Measurements from ENCODE around the gene GMPR.

The GMPR gene

DNA sequence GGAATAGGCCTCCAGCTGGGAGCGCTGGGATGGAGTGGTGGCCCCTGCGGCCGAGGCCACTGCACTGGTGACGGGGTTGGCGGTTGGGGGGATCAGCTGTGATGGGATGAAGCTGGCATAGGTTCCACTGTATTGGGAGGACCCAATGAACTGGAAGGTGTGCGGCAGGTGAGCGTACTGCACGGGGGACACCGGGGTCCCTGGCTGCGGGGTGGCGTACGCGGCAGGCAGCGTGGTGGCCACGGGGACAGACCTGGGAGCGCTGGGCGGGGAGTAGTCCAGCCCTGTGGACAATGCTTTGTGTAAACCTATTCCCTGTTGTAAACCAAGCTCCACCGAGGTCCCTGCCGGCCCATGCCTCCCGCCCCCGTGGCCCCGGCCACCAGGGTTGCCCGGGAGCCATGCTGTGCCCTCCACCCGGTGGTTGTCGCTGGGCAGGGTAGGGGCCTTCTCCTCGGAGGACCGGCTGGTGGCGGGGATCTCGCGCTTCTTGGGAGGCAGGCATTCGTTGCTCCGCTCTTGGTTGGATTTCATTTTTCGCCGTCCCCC lies 89.5 kb downstream of the GMPR start:
- DNase-seq (ENCODE audit: low spot score), result no peak

DNA sequence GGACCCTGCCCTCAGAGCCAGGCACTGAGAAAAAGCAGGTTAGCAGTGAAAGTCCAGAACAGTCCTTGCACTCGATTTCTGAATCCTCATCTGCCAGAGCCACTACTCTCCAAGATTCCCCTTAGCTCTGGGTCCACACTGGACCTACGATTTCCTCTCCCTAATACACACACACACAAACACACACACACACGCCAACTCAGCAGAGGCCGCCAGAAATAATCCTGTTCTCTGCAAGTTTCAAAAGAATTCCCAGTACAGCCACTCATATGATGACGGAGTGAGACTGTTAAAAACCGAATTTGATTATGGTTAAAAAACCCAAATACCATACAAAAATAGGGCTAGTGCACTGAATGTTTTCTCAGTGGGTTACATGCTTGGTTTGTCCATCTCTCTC lies 90.8 kb downstream of the GMPR start:
- DNase-seq (ENCODE audit: low spot score), result no peak

DNA sequence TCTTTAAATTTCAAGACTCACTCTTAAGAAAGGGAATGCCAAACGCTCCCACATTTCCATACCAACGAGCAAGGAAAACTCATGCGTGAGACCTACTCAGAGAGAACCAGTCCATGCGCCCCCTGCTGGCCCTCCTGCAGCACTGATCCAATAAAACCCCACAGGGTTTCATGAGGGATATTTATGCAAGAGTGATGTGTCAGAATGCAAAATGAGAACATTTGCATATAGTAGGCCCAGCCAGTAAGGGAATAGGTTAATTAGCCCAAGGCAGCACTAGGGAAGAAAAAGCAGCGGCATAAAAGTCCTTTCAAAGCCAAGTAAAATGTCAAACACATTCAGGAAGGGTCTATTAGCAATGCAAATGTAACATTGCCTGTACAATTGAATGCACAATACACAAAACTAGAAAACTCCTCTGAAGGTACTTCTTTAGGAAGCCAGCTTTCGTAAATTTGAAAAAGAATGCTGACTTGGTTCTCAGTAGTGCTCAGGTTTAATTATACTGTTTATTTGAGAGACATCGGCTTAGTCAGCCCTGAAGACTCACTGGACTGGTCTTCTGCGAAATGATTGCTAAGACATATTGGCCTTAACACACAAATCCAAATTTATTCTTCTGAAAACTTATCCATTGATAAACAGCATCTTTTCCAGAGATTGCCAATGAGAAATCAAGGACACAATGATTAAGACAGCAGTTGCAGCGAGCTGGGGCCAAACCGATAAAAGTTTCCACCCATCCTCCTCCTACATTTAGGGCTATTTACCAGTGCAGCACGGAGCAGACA lies 93.2 kb downstream of the GMPR start:
- DNase-seq (ENCODE audit: low spot score), result peak; percentile 88

DNA sequence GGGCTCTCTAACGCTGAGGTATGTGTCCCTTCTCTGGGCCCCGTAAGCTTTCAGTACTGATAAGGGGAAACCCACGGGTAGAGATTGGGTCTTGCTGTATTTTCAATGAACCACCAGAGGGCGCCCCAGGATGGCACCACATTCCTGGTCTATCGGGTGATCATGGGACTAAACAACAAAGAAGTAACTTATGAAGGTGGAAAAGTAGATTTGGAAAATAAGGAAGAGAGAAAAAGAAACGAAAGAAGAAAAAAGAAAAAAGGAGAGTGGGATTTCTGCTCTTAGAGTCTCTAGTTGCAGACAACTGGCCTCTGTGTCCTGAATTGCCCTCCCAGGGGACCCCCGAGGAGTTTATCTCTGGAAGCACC lies 93.8 kb downstream of the GMPR start:
- DNase-seq (ENCODE audit: low spot score), result peak; percentile 86

DNA sequence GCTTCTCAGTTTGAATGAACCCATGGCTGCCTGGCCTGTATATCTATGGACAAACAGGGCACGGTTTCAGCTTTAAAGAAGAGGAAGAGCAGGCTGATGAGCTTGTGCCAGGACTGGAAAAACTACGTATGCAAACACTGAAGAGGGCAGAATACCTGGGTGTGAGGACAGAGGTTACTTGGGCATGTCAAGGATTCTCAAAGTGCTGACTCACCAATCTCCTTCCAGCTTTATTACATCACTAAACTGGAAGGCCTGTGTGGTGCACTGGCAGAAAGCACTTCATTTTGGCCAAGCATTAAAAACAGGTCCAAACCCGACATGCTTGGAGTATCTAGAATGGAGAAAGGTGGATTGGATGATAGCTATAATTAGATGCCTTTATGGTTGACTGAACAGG lies 95.2 kb downstream of the GMPR start:
- no peak for DNase-seq (ENCODE audit: low spot score)

DNA sequence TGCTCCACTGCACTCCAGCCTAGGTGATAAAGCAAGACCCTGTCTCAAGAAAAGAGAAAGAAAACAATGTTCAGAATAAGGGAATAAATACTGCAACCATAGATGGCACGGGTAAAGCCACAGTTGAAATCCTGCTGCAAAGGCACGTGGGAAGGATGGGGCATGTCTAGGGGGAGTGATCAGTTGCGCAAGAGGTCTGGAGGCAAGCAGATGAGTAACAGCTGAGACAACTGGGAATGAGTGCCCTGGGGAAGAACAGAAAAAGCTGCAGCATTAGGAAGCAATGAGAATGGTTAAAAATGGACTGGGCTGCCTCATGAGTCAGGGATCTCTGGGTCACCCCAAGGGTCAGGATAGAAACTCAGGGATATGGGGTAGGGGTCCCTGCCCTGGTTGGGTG lies 96.3 kb downstream of the GMPR start:
- no peak for DNase-seq (ENCODE audit: low spot score)

DNA sequence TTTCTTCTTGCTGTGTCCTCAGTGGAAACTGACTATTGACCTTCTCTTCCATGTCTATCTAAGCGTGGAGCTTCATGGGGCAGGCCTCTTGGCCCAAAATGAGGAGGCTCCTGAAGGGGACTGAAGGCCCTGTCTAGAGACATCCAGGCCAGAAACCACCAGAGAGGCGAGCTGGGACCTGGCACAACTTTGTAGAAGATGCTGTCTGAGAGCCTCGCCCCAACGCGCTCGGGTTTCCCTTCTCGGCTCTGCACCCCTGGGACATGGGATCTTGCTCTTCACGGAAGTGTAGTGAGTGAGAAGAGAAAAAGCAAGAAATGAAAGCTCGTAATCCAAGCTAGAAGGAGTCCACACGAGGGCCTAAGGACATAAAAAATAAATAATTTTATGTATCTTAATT lies 96.8 kb downstream of the GMPR start:
- DNase-seq (ENCODE audit: low spot score), result no peak

DNA sequence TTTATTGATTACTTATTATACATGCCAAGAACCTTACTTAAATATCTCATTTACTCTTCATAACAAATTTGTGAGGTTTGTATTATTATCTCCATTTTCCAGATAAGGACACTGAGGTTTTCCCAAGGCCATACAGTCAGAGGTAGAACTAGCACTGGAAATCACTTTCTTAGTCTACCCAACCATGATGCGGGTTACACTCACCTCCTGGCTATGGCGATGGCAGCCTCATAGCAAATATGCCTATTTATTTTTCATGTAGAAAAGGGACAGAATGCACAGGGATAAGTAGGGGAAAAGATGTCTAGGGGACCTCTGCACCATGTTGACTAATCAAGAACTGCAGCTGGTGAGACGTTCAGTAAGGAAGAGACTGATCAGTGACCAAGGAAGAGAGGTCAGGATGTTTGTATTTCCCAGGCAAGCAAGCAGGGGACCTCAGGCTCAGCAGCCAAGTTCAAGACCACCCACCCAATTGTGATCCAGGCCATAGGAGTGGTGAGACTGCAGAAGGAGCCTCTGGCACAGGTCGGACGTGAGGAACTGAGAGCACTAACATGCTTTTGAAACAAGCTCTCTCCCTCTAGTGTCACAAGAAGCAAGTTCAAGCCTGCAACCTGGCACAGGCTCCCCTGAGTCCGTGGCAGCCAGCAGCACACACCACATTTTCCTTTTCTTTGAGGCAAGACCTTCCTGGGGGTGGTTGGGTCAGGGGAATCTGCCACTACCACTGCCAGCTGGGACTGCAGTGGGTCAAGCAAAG lies 97.8 kb downstream of the GMPR start:
- no peak for DNase-seq (ENCODE audit: low spot score)

DNA sequence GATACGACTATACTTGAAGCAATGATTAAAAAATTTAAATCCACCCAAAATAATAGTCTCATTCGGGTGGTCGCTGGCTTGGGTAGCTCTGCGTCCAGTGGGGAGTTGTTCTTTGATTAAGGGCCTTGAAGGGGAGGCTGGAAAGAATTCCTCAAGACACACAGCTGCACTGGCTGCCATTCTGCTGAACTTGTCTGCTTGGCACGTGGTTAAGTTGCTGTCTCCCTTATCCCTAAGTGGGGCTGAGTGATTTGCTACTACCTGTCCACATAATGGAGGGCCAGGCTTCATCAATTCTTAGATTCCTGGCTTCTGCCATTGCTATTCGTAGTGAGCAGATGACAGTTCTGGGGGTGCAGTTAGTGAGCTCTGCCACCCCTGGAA lies 98.5 kb downstream of the GMPR start:
- DNase-seq (ENCODE audit: low spot score), result no peak

DNA sequence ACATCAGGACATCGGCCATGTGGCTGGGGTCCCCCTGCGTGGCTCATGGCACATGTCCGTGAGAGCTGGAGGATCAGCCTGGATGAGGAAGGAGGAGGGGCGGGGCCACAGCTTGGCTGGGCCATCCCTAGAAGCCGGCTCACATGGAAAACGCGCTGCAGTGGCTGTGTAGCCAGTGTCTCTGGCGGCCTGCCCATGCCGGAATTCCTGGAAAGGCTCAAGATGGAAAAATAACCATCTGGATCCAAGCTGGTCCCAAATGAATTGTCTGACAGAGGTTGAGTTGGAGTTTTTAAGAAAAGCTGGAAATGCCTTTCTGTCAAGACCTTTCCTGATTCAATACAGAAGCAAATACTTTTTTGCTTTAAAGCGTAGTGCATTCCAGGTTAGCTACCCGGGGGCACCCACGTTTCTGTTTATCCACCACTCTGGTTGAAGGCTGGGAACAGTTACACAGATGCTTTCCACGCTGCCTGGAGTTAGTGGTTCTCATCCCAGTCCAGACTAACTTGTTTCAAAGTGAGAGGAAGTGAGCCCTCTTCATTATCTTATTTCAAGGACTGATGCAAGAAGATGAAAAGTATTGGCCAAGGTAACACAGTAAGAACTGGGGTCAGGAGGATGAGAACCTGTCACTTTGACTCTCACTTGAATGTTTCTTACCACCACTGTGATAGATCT lies 99.0 kb downstream of the GMPR start:
- DNase-seq (ENCODE audit: low spot score), result no peak

DNA sequence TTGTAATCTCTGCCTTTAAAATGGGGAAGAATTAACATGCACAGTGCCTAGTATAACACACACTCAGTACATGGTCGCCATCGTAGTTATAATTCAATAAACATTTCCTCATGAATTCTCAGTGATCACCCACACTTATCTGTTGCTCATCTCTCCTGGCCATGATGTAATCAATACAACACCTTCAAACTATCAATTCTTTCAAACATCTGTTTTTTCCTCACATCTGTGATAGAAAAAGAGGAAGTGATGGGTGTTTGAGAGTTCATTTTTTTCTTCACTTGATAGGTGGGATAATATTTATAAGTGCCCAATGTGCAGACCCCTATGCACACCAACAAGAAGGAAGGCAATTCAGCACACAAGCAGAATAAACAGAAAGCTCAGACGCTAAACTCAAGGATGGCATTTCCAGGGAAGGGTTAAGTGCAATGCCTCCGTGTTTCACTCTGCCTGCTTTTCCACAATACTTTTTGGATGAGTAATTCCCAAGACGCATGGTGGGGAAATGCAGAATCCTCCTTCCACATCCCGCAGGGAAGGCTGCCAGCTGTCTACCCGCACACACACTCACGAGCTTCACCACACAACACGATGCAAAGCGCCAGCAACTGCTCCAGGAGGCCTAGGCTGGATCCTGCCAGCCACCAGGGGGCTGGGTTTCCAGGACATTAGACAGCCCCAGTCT lies 100.3 kb downstream of the GMPR start:
- DNase-seq (ENCODE audit: low spot score), result no peak

DNA sequence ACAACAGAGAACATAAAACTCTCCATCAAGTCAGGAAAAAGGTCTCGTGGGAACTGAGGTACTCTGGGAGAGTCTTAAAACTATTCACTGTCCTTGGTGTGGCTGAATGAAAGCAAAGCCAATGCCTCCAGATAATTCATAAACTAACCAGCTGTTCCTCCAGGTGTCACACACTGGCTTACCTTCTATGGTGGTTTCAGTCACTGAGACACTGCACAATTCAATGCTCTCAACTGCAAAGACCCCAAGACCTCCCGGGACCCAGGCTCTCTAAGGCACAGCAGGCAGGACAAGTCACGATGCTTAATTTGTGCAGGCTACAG lies 100.8 kb downstream of the GMPR start:
- DNase-seq (ENCODE audit: low spot score), result no peak

DNA sequence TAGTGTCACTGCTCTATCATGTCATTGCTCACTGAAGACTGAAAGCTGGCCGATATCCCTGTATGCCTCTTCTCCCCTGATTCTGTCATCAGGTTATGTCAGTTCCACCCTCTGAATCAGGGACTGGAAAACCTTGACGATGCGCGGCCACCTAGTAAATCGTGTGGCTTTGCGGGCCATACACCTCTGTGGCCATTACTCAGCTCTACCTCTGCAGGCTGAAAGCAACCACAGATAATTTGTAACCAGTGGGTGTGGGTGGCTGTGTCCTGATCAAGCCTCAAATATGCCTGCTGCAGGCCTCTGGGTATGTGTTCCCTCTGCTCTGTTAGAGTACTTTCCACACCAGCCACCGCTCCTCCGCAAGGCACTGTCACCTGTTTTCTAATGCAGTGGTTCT lies 105.2 kb downstream of the GMPR start:
- no peak for DNase-seq (ENCODE audit: low spot score)

DNA sequence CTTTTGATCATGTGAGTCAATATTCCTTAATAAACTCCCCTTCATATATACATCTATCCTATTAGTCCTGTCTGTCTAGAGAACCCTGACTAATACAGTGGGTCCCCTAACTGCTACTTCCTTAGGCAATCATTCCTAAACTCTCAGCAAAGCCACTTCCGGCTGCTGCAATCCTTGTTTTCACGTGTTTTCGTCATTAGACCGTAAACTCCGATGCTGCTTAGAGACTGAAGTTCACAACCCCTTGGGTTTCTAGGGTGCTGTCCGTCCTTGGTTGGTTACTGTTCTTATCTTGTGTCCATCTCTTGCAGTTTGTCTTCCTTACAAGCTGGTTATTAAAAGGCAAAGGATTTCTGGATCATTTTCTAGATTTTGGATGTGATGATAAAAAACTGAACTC lies 106.4 kb downstream of the GMPR start:
- DNase-seq (ENCODE audit: low spot score), result no peak

Data from globus pallidus (tissue), 1 donor.